Inflammatory macrophage (primary cell): ENCODE data around the gene CTNND2.

Experiments used
- DNase-seq, 2 donors: peaks; one replicate each; pipeline ENCODE4 v3.0.0-alpha.2; 2020 to 2022

The CTNND2 gene

GRCh38 chr5:11062397-11062796 lies 841.8 kb downstream of the CTNND2 start:
- DNase-seq, result no peak

- no peak for DNase-seq
These were observed 847.7 kb downstream of the CTNND2 start for GRCh38 chr5:11056560-11056959.

- DNase-seq, result no peak
These were observed 850.2 kb downstream of the CTNND2 start for GRCh38 chr5:11054014-11054413.

GRCh38 chr5:11052871-11053270 lies 851.4 kb downstream of the CTNND2 start:
- DNase-seq, result no peak

- DNase-seq, result no peak
These were observed 853.5 kb downstream of the CTNND2 start for GRCh38 chr5:11050596-11051304.

GRCh38 chr5:11048760-11049159 lies 855.5 kb downstream of the CTNND2 start:
- DNase-seq, result peak in 1 of 2 donors; percentile 3

GRCh38 chr5:11047625-11048024 lies 856.6 kb downstream of the CTNND2 start:
- no peak for DNase-seq

- no peak for DNase-seq
These were observed 857.2 kb downstream of the CTNND2 start for GRCh38 chr5:11047030-11047429.

GRCh38 chr5:11046160-11046559 lies 858.1 kb downstream of the CTNND2 start:
- no peak for DNase-seq

- no peak for DNase-seq
These were observed 858.8 kb downstream of the CTNND2 start for GRCh38 chr5:11045411-11045810.

- no peak for DNase-seq
These were observed 859.7 kb downstream of the CTNND2 start for GRCh38 chr5:11044581-11044980.

- no peak for DNase-seq
These were observed 860.4 kb downstream of the CTNND2 start for GRCh38 chr5:11043881-11044280.

- DNase-seq, result no peak
These were observed 863.9 kb downstream of the CTNND2 start for GRCh38 chr5:11040345-11040744.

GRCh38 chr5:11038772-11039171 lies 865.5 kb downstream of the CTNND2 start:
- no peak for DNase-seq

- DNase-seq, result no peak
These were observed 866.3 kb downstream of the CTNND2 start for GRCh38 chr5:11037941-11038340.

- no peak for DNase-seq
These were observed 867.2 kb downstream of the CTNND2 start for GRCh38 chr5:11037080-11037479.

GRCh38 chr5:11030671-11031070 lies 873.6 kb downstream of the CTNND2 start:
- DNase-seq, result peak; percentile 4 to 68

- DNase-seq, result no peak
These were observed 876.6 kb downstream of the CTNND2 start for GRCh38 chr5:11027660-11028059.

- DNase-seq, result no peak
These were observed 877.7 kb downstream of the CTNND2 start for GRCh38 chr5:11026543-11026942.

GRCh38 chr5:11023945-11024344 lies 880.3 kb downstream of the CTNND2 start:
- no peak for DNase-seq

GRCh38 chr5:11013793-11014192 lies 890.5 kb downstream of the CTNND2 start:
- no peak for DNase-seq

- DNase-seq, result no peak
These were observed 892.0 kb downstream of the CTNND2 start for GRCh38 chr5:11012295-11012694.

- no peak for DNase-seq
These were observed 893.6 kb downstream of the CTNND2 start for GRCh38 chr5:11010429-11011210.

- peak; percentile 21 to 57 for DNase-seq
These were observed 894.7 kb downstream of the CTNND2 start for GRCh38 chr5:11009576-11009975.
